HFF-Myc (cell line): ENCODE results near the gene ALK.

Source experiments
- DNase-seq: peaks from one replicate; pipeline ENCODE4 v3.0.0-alpha.2; 2011; ENCODE audit warnings: low read depth; ENCODE audit errors: extremely low read depth
- H3K4me3 ChIP-seq: replicated peaks from 2 replicates; pipeline ENCODE4 v1.5.1; 2011; ENCODE audit warnings: low read depth, mild to moderate bottlenecking, control low read depth, low read length
- TF ChIP-seq, protein P1 (sequence below): IDR thresholded peaks from 2 replicates; pipeline ENCODE4 v1.5.1; 2012; ENCODE audit warnings: mild to moderate bottlenecking, low read depth, low read length, control low read depth; ENCODE audit errors: missing control alignments

ALK gene

DNA sequence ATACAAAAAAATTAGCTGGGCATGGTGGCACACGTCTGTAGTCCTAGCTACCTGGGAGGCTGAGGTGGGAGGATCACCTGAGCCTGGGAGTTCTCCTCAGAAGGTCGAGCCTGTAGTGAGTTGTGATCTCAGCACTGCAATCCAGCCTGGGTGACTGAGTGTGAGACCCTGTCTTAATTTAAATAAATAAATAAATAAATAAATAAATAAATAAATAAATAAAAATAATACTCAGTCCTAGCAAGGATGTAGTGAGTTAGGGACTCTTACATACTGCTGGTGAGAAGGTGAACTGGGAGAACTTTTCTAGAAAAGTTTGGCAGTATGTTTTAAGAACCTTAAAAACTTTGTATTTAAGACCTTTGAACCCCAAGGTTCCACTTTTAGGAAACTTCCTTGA is 576.1 kb downstream of the ALK start:
- DNase-seq: no peak
- TF ChIP-seq, protein P1, sequence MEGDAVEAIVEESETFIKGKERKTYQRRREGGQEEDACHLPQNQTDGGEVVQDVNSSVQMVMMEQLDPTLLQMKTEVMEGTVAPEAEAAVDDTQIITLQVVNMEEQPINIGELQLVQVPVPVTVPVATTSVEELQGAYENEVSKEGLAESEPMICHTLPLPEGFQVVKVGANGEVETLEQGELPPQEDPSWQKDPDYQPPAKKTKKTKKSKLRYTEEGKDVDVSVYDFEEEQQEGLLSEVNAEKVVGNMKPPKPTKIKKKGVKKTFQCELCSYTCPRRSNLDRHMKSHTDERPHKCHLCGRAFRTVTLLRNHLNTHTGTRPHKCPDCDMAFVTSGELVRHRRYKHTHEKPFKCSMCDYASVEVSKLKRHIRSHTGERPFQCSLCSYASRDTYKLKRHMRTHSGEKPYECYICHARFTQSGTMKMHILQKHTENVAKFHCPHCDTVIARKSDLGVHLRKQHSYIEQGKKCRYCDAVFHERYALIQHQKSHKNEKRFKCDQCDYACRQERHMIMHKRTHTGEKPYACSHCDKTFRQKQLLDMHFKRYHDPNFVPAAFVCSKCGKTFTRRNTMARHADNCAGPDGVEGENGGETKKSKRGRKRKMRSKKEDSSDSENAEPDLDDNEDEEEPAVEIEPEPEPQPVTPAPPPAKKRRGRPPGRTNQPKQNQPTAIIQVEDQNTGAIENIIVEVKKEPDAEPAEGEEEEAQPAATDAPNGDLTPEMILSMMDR: no peak
- H3K4me3 ChIP-seq: no peak overlapping the region

DNA sequence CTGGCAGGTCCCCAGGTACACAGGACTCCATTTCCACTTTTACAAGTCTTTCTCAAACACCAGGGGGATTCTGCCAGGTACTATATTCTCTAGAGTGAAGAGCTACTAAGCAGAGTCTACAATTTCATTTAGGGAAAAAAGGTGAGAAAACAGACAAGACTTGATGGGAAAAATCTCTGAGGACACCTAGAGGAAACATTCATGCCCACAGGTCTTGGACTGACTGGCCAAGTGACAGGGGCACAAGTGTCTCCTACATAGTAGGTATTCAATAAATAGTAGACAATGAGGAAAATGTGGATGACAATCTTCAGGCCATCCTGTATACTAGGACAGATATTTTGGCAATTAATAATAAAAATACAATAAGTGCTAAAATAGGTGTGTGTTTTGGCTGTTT is 577.6 kb downstream of the ALK start:
- no peak for DNase-seq
- TF ChIP-seq, protein P1: no peak
- H3K4me3 ChIP-seq: no peak overlapping the region

DNA sequence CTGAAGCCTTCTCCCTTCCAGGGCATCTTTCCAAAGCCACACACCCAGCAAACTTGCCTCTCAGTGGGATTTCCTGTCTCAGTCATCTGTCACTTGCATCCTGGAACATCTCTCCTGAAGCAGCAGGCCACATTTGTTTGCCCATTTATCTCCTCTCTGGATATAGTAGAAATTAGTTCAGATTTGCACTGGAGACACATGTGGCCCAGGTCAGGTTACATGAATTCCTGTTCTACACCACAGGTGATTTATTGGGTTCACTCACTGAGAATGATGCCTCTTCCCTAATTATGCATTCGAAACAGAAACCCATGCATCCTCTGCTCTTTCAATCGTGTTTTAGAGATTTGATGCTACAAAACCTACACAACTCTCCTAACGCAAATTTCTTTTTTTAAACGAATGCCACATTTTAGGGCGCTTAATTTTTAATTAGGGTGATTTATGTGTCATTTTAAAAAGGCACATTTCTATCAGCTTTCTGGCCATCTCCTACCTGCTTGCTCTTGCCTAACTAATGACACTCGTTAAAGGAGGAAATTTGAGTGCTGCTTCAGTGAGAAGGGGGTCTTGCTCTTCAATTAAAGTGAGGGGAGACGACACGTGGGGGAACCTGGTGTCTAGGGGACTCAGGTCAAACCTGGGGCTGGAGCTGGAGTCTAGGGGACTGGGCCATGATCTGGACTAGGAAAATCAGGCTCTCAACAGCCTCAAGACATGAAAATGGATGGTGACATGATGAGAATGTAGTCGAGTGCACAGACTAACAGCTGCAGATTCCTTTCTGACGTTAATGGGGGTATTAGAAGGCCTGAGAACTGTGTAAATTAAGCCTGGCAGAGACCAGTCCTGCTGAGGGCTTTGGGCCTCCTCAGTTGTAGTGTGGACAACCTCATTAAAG is 584.8 kb downstream of the ALK start:
- TF ChIP-seq, protein P1: no peak
- no peak for DNase-seq
- H3K4me3 ChIP-seq: no peak overlapping the region

DNA sequence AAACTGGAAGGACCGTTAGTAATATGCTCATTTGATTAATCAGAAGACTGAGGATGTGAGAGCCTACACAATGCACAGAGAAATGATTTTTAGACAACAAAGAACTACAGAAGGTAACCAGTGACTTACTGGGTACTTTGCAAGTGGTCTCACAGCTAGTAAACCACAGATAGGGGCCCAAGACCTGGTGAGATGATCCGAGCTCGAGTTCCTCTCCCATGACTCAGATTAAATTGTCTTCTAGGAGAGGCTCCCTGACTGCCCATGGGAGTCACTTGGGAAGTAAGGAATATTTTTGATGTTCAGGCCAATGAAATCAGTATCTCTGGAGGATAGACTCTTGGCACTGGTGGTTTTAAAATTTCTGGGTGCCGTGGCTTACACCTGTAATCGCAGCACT is 586.0 kb downstream of the ALK start:
- TF ChIP-seq, protein P1: no peak
- no peak for DNase-seq
- no peak overlapping the region for H3K4me3 ChIP-seq

DNA sequence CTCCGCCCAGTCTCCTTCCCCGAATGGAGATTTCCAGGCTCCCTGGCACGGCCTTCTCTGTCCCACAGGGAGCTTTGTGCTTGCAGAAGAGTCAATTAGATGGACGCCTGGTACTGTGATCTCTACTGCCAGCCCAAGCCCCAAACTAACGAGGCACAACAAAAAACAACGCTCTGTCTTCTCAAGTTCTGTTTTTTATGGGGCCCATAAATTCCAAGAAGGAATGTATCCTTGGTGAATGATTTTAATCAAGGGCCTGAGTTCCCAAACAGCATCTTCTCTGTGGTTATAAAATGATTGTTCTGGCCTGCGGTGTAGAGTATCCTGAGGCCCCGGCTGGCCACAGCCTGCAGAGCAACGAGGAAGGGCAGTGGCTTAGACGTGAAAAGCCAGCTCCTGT is 586.7 kb downstream of the ALK start:
- no peak for DNase-seq
- TF ChIP-seq, protein P1: no peak
- H3K4me3 ChIP-seq: no peak overlapping the region

DNA sequence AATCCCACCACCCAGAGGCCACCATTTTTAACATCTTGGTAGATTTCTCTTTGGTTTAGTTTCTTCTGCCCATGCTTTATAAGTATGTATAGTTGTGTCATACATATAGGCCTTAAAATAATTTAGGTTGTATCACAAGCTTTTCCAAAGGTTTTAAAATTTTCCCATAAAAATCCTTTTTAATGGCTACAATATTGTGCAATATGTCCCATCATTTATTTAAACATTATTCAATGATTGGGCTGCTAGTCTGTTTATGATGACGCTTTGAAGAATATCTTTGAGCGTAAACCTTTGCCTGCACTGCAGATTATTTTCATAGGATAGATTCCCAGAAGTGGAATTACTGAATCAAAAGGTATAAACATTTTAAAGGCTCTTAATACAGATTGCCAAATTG is 588.8 kb downstream of the ALK start:
- TF ChIP-seq, protein P1: no peak
- no peak overlapping the region for H3K4me3 ChIP-seq
- DNase-seq: no peak
